Kidney (tissue), 14 donors: ENCODE results near the gene ASTL. TPM values are rescaled to one million over a fixed set of nuclear protein-coding genes. Genes with fewer than 3 reads are reported as not detected.
A peak's percentile ranks its signal among the peaks of the same experiment; 100 is the strongest.

Experiments used
- DNase-seq, 5 donors: peaks; one replicate each; pipeline ENCODE4 v3.0.0-alpha.2; 2013 to 2020
- FAIRE-seq: peaks from 2 replicates; lab custom pipeline; 2012; peaks lifted over from hg19 to GRCh38; lab: Jason Lieb, UNC
- H3K27ac ChIP-seq, 2 donors: one replicate each; pipeline ENCODE4 v1.7.0; 2013; ENCODE audit warnings: low read depth in 2 of 2, low read length in 2 of 2, inconsistent platforms in 1 of 2
- H3K27me3 ChIP-seq: one replicate; pipeline ENCODE4 v1.7.1; 2013; ENCODE audit warnings: low read length, inconsistent platforms; ENCODE audit not compliant: control insufficient read depth, insufficient read depth
- H3K36me3 ChIP-seq, 3 donors: one replicate each; pipeline versions ENCODE4 v1.7.0 to v1.7.1; 2013; ENCODE audit warnings: low read length in 3 of 3, control low read depth in 1 of 3, inconsistent platforms in 1 of 3; ENCODE audit not compliant: insufficient read depth in 3 of 3, control insufficient read depth in 2 of 3
- H3K4me1 ChIP-seq, 3 donors: one replicate each; pipeline versions ENCODE4 v1.7.0 to v1.7.1; 2013; ENCODE audit warnings: low read length in 3 of 3, inconsistent platforms in 1 of 3, low read depth in 1 of 3; ENCODE audit not compliant: control insufficient read depth in 2 of 3, insufficient read depth in 2 of 3
- H3K4me3 ChIP-seq, 3 donors: one replicate each; pipeline versions ENCODE4 v1.7.0 to v1.8.1; 2013; ENCODE audit warnings: low read length in 3 of 3, control low read depth in 1 of 3, inconsistent platforms in 1 of 3
- H3K9ac ChIP-seq, 3 donors: one replicate each; pipeline versions ENCODE4 v1.7.0 to v1.7.1; 2013; ENCODE audit warnings: low read length in 3 of 3, control low read depth in 1 of 3, inconsistent platforms in 1 of 3
- H3K9me3 ChIP-seq, 3 donors: one replicate each; pipeline versions ENCODE4 v1.7.0 to v1.7.1; 2013; ENCODE audit warnings: low read length in 3 of 3, control low read depth in 1 of 3, inconsistent platforms in 1 of 3; ENCODE audit not compliant: control insufficient read depth in 2 of 3, insufficient read depth in 1 of 3
- CTCF ChIP-seq: IDR thresholded peaks from 3 replicates; pipeline ENCODE4 v1.5.1; 2012; ENCODE audit warnings: mild to moderate bottlenecking, moderate library complexity, borderline replicate concordance; ENCODE audit not compliant: insufficient read depth; ENCODE audit errors: extremely low read depth
- intact Hi-C: fragments of 100-400 bp; cut with DNase I; formaldehyde crosslinking; loops from one replicate; pipeline ENCODE4 v1.11.1; 2022
- polyA plus RNA-seq: library from polyadenylated mRNA; stranded (reverse); fragments of 350-450 nt; fragmentation: Illumina TruSeq; extraction: RNeasy Lipid Tissue Mini Kit (QIAGEN cat#74804); gene quantifications from one replicate; pipeline ENCODE4 v1.2.3, GENCODE V29; 2014; ENCODE audit warnings: low read depth, low replicate concordance; ENCODE audit not compliant: insufficient read depth
- total RNA-seq: library from RNA; stranded (reverse); fragmentation: NEBNext Ultra II Directional; extraction: Animal tissue kit (Norgen Biotek cat#: 25700); gene quantifications from one replicate; pipeline ENCODE4 v1.2.1, GENCODE V29; 2021
- donor health status: control.
- donor health status: control.
- donor health status: control.
- donor health status: control.
- donor health status: control.
- donor health status: DM: yes; HTN: yes; CAD: no.
- donor health status: Normal renal cell carcinoma (clear cell type).

The ASTL gene
- total and polyA plus RNA-seq, 2 donors from 2014 or later: not detected

- H3K36me3 ChIP-seq: no peaks in the 10 kb centered on the region
- TF ChIP-seq CTCF: no peak
- H3K4me3 ChIP-seq: no peak overlapping the region
- DNase-seq (peak in 1 of 5 donors; percentile 37), FAIRE-seq (no peak)
- intact Hi-C loops: no loop called here
- peaks cover 0 to 6% (median 0%) of the 10 kb centered on the region in 3 donors for H3K9me3 ChIP-seq
- H3K27ac ChIP-seq: no peak overlapping the region
- H3K27me3 ChIP-seq: no peaks in the 10 kb centered on the region
- H3K4me1 ChIP-seq: peaks cover 0 to 21% (median 17%) of the 10 kb centered on the region in 3 donors
- no peak overlapping the region for H3K9ac ChIP-seq
These were observed 37.4 kb downstream of the ASTL start for GRCh38 chr2:96100893-96101304.

GRCh38 chr2:96099861-96100798 is 38.2 kb downstream of the ASTL start:
- H3K27me3 ChIP-seq: no peaks in the 10 kb centered on the region
- intact Hi-C loops: no loop called here
- no peak overlapping the region for H3K9ac ChIP-seq
- H3K9me3 ChIP-seq: peaks cover 0 to 3% (median 0%) of the 10 kb centered on the region in 3 donors
- DNase-seq: peak in 3 of 5 donors; percentile 8 to 58 (median 28)
- TF ChIP-seq CTCF: no peak
- H3K4me3 ChIP-seq: no peak overlapping the region
- no peak for FAIRE-seq
- no peaks in the 10 kb centered on the region for H3K36me3 ChIP-seq
- H3K4me1 ChIP-seq: peaks cover 0 to 21% (median 17%) of the 10 kb centered on the region in 3 donors
- H3K27ac ChIP-seq: no peak overlapping the region

GRCh38 chr2:96098900-96099590 is 39.3 kb downstream of the ASTL start:
- no peaks in the 10 kb centered on the region for H3K36me3 ChIP-seq
- DNase-seq (peak in 3 of 5 donors; percentile 6 to 82 (median 29)), FAIRE-seq (no peak)
- H3K27ac ChIP-seq: peak overlapping the region; percentile 34 to 65
- intact Hi-C loops: no loop called here
- TF ChIP-seq CTCF: no peak
- H3K27me3 ChIP-seq: no peaks in the 10 kb centered on the region
- peaks cover 0 to 21% (median 17%) of the 10 kb centered on the region in 3 donors for H3K4me1 ChIP-seq
- H3K4me3 ChIP-seq: no peak overlapping the region
- no peaks in the 10 kb centered on the region for H3K9me3 ChIP-seq
- H3K9ac ChIP-seq: no peak overlapping the region
